IPS-NIHi7 (cell line): ENCODE data around the gene USP20.

Source experiments
- DNase-seq: peaks from one replicate; pipeline ENCODE4 v3.0.0; 2012; ENCODE audit warnings: mixed read lengths; ENCODE audit errors: extremely low spot score

Gene USP20

GRCh38 chr9:129875181-129875611 lies 39.9 kb downstream of the USP20 start:
- DNase-seq = no peak

- no peak for DNase-seq
These were observed 40.6 kb downstream of the USP20 start for GRCh38 chr9:129875687-129876395.

- DNase-seq = no peak
These were observed 41.6 kb downstream of the USP20 start for GRCh38 chr9:129876815-129877214.

- DNase-seq = no peak
These were observed 43.0 kb downstream of the USP20 start for GRCh38 chr9:129878291-129878690.

GRCh38 chr9:129879103-129879699 lies 43.9 kb downstream of the USP20 start:
- DNase-seq = no peak

- DNase-seq = no peak
These were observed 44.9 kb downstream of the USP20 start for GRCh38 chr9:129879991-129880653.

GRCh38 chr9:129880654-129881546 lies 45.6 kb downstream of the USP20 start:
- DNase-seq = no peak

- DNase-seq = no peak
These were observed 46.5 kb downstream of the USP20 start for GRCh38 chr9:129881547-129882324.

- DNase-seq = peak; percentile 95
These were observed 49.2 kb downstream of the USP20 start for GRCh38 chr9:129884220-129885017.

- DNase-seq = no peak
These were observed 49.9 kb downstream of the USP20 start for GRCh38 chr9:129885018-129885669.

GRCh38 chr9:129885670-129886106 lies 50.4 kb downstream of the USP20 start:
- peak; percentile 87 for DNase-seq

- DNase-seq = no peak
These were observed 51.2 kb downstream of the USP20 start for GRCh38 chr9:129886226-129887174.

- no peak for DNase-seq
These were observed 52.4 kb downstream of the USP20 start for GRCh38 chr9:129887334-129888292.

GRCh38 chr9:129888293-129889121 lies 53.2 kb downstream of the USP20 start:
- DNase-seq = no peak

- DNase-seq = no peak
These were observed 54.1 kb downstream of the USP20 start for GRCh38 chr9:129889122-129889940.
